ENCODE results near the gene LYZL4.

LYZL4 gene

GRCh38 chr3:42397644-42398043, 12.8 kb downstream of the LYZL4 start:
- TF ChIP-seq, protein P1, sequence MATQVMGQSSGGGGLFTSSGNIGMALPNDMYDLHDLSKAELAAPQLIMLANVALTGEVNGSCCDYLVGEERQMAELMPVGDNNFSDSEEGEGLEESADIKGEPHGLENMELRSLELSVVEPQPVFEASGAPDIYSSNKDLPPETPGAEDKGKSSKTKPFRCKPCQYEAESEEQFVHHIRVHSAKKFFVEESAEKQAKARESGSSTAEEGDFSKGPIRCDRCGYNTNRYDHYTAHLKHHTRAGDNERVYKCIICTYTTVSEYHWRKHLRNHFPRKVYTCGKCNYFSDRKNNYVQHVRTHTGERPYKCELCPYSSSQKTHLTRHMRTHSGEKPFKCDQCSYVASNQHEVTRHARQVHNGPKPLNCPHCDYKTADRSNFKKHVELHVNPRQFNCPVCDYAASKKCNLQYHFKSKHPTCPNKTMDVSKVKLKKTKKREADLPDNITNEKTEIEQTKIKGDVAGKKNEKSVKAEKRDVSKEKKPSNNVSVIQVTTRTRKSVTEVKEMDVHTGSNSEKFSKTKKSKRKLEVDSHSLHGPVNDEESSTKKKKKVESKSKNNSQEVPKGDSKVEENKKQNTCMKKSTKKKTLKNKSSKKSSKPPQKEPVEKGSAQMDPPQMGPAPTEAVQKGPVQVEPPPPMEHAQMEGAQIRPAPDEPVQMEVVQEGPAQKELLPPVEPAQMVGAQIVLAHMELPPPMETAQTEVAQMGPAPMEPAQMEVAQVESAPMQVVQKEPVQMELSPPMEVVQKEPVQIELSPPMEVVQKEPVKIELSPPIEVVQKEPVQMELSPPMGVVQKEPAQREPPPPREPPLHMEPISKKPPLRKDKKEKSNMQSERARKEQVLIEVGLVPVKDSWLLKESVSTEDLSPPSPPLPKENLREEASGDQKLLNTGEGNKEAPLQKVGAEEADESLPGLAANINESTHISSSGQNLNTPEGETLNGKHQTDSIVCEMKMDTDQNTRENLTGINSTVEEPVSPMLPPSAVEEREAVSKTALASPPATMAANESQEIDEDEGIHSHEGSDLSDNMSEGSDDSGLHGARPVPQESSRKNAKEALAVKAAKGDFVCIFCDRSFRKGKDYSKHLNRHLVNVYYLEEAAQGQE (IDR thresholded peaks at IDR 0.05; ENCODE audit: insufficient replicate concordance, low read depth): no peak
- TF ChIP-seq SPI1 (IDR thresholded peaks at IDR 0.05; ENCODE audit: borderline replicate concordance, low read depth): no peak
- no peak for TF ChIP-seq GABPA (IDR thresholded peaks at IDR 0.05; ENCODE audit: low read depth)
- no peak for TF ChIP-seq CTCF (IDR thresholded peaks at IDR 0.05; ENCODE audit: insufficient read depth, low read length)
- no peak for TF ChIP-seq POLR2AphosphoS5 (IDR thresholded peaks at IDR 0.05; ENCODE audit: low read depth)
- H3K4me3 ChIP-seq (replicated peaks; ENCODE audit: insufficient read depth, low read length): no peak overlapping the region

GRCh38 chr3:42394579-42395288, 15.7 kb downstream of the LYZL4 start:
- H3K4me3 ChIP-seq (replicated peaks; ENCODE audit: insufficient read depth, low read length): no peak overlapping the region
- no peak for TF ChIP-seq SPI1 (IDR thresholded peaks at IDR 0.05; ENCODE audit: borderline replicate concordance, low read depth)
- no peak for TF ChIP-seq GABPA (IDR thresholded peaks at IDR 0.05; ENCODE audit: low read depth)
- no peak for TF ChIP-seq POLR2AphosphoS5 (IDR thresholded peaks at IDR 0.05; ENCODE audit: low read depth)
- TF ChIP-seq CTCF (IDR thresholded peaks at IDR 0.05; ENCODE audit: insufficient read depth, low read length): no peak
- TF ChIP-seq, protein P1 (IDR thresholded peaks at IDR 0.05; ENCODE audit: insufficient replicate concordance, low read depth): no peak
- DNase-seq (ENCODE audit: low read depth in 1 of 2, low spot score in 1 of 2): no peak
- H3K27ac ChIP-seq (replicated peaks): no peak overlapping the region
- H3K27me3 ChIP-seq (ENCODE audit: insufficient read depth, poor library complexity, severe bottlenecking): no peaks in the 10 kb centered on the region

More at GRCh38 chr3:42397644-42398043, 12.8 kb downstream of the LYZL4 start:
- DNase-seq (ENCODE audit: low read depth in 1 of 2, low spot score in 1 of 2): no peak
- Histone ChIP-seq H3K27ac (replicated peaks) (no peak overlapping the region), H3K27me3 (ENCODE audit: insufficient read depth, poor library complexity, severe bottlenecking) (no peaks in the 10 kb centered on the region)

DNA sequence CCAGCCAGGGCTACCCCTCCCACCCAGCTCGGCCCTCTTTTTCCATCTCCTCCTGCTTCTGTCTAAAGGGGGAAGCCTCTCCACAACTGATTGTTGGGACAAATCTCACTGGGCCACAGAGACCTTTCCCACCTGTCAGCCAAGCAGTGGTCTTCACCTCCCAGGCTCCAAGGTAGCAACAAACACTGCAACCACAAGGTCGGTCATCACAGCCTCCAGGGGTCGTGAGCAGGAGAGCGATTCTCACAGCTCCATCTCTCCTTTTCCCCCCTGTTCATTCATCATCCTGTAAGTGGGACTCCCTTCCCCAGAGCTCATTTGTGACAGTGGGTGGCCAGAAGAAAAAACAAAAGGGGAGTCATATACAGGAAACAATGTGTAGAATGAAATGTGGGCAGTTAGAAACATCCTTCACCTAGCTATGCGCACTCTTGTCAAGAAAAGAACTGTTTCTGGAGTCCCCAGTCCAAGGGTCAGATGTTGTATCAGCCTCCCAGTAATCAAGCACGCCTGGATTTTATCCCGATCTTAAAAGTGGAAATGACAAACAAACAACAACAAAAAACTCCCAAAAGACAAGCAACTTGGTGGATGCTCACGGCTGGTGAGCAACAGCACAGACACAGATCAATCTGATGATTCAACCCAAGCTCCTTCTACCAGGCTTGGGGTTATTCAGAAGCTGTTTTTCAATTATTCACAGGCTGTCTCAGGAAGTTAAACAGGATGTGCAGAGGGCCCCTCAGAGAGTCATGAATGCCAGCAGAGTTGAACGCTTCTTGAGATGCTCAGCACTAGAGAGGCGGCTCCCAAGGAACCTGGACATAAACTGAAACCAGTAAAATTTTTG, 22.4 kb downstream of the LYZL4 start:
- Histone ChIP-seq H3K4me3 (replicated peaks; ENCODE audit: insufficient read depth, low read length) (no peak overlapping the region), H3K27me3 (ENCODE audit: insufficient read depth, poor library complexity, severe bottlenecking) (no peaks in the 10 kb centered on the region), H3K27ac (replicated peaks) (no peak overlapping the region)
- DNase-seq (ENCODE audit: low read depth in 1 of 2, low spot score in 1 of 2): no peak
- TF ChIP-seq GABPA (IDR thresholded peaks at IDR 0.05; ENCODE audit: low read depth): no peak
- no peak for TF ChIP-seq POLR2AphosphoS5 (IDR thresholded peaks at IDR 0.05; ENCODE audit: low read depth)
- no peak for TF ChIP-seq CTCF (IDR thresholded peaks at IDR 0.05; ENCODE audit: insufficient read depth, low read length)
- TF ChIP-seq SPI1 (IDR thresholded peaks at IDR 0.05; ENCODE audit: borderline replicate concordance, low read depth): no peak
